Measurements from ENCODE around the gene PDGFD.

The PDGFD gene

GRCh38 chr11:104041792-104042191 lies 122.2 kb downstream of the PDGFD start:
- CTCF ChIA-PET: no interaction called here
- no peak for DNase-seq (ENCODE audit: low spot score)

GRCh38 chr11:104036995-104037394 lies 127.0 kb downstream of the PDGFD start:
- no peak for TF ChIP-seq CTCF (conservative IDR thresholded peaks at IDR 0.05; ENCODE audit: low read depth)
- POLR2A ChIA-PET (ENCODE audit: low non-redundant PET): no interaction called here
- CTCF ChIA-PET: interaction anchor here (0.6 kb wide), 1 partner anchor 922 kb away, joined by 3 read pairs; no protein-coding TSS in a partner anchor
- no peak for DNase-seq (ENCODE audit: low spot score)
- no peak overlapping the region for H3K27ac ChIP-seq

More at GRCh38 chr11:104041792-104042191, 122.2 kb downstream of the PDGFD start:
- no peak for TF ChIP-seq CTCF (conservative IDR thresholded peaks at IDR 0.05; ENCODE audit: low read depth)
- H3K27ac ChIP-seq: no peak overlapping the region
- POLR2A ChIA-PET (ENCODE audit: low non-redundant PET): no interaction called here

GRCh38 chr11:104036588-104036987 lies 127.4 kb downstream of the PDGFD start, which contains the start of gene DDI1:
TSS of gene DDI1 (plus strand) at chr11:104036640. CDS start at chr11:104036823, 183 bp downstream.
- CTCF ChIA-PET: no interaction called here
- DNase-seq (ENCODE audit: low spot score): no peak
- H3K27ac ChIP-seq: no peak within 1 kb of the TSS
- TF ChIP-seq CTCF (conservative IDR thresholded peaks at IDR 0.05; ENCODE audit: low read depth): no peak
- POLR2A ChIA-PET (ENCODE audit: low non-redundant PET): no interaction called here

DNA sequence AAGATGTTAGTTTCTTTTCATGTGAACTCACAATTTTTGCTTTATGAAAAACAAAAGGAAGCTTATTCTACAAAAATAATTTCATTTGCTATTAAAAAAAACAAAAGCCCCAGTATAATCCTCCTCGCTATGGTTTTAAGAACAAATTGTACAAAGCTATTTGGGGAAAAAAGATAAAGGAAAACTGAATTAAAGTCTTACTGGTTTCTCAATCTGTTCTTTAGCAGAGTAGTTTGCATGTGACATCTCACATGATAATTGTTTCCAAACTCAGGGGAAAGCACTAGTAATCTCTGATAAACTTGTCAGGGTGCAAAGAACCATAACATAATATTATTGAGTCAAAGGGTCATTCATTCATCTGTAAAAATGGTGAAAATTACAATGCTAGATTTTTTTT lies 130.4 kb downstream of the PDGFD start:
- POLR2A ChIA-PET (ENCODE audit: low non-redundant PET): no interaction called here
- no peak overlapping the region for H3K27ac ChIP-seq
- DNase-seq (ENCODE audit: low spot score): no peak
- CTCF ChIA-PET: no interaction called here
- no peak for TF ChIP-seq CTCF (conservative IDR thresholded peaks at IDR 0.05; ENCODE audit: low read depth)

- no peak for TF ChIP-seq CTCF (conservative IDR thresholded peaks at IDR 0.05; ENCODE audit: low read depth)
- POLR2A ChIA-PET (ENCODE audit: low non-redundant PET): no interaction called here
- no peak overlapping the region for H3K27ac ChIP-seq
- peak; percentile 73 for DNase-seq (ENCODE audit: low spot score)
- CTCF ChIA-PET: no interaction called here
These were observed 130.8 kb downstream of the PDGFD start for GRCh38 chr11:104033134-104033533.

DNA sequence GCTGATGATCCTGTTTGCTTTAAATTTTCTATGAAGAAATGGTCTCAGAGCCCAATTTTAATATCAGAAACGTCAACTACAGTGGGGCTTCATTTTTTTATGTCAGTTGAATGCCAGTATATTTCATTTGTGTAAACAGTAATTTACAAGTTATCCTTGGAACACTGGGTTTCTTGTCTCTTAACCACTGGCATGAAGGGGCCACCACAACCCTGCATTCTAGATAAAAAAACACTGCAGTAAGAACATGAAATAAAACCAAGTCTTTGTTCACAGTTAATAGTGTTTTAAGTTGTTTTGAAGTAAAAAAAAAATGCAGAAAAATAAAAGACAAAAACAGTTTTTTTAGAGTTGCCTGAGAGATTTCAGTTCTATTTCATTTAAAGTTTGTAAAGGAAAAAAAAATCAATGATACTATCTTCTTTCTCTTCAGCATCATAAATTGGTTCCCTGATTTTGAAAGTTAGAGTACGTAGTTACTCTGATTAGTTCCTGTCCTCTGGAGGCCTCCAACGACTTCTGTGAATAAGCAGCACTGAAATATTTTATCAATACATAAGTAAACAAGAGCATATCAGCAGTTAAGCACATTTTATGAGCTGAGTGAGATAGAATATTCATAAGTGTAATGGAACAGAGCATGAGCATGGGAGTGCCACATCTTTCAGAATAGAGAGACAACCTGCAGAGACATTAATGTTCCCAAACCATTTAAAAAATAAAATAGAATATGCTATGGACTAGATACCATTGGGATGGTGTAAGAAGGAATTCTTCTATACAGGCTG lies 135.3 kb downstream of the PDGFD start:
- CTCF ChIA-PET: no interaction called here
- TF ChIP-seq CTCF (conservative IDR thresholded peaks at IDR 0.05; ENCODE audit: low read depth): no peak
- POLR2A ChIA-PET (ENCODE audit: low non-redundant PET): no interaction called here
- no peak overlapping the region for H3K27ac ChIP-seq
- DNase-seq (ENCODE audit: low spot score): no peak
